Stomach (tissue), 4 donors: ENCODE data around the gene RPL22L1.

Experiments
- EP300 ChIP-seq: sonication (generic); formaldehyde crosslinking; IDR thresholded peaks from one replicate; pipeline ENCODE4 v1.6.1; 2017; ENCODE audit warnings: antibody characterized with exemption
- TF ChIP-seq, protein P1 (sequence below), 7 experiments: fragments of 450-650 bp in 4 of 7; fragments of 200-600 bp in 3 of 7; sonication (generic) in 3 of 7; IDR thresholded peaks; one replicate each; pipeline ENCODE4 v1.5.1; 2016 to 2019; ENCODE audit warnings: antibody characterized with exemption in 7 of 7, control low read depth in 2 of 7, mild to moderate bottlenecking in 1 of 7

- TF ChIP-seq EP300: no peak
- TF ChIP-seq, protein P1, sequence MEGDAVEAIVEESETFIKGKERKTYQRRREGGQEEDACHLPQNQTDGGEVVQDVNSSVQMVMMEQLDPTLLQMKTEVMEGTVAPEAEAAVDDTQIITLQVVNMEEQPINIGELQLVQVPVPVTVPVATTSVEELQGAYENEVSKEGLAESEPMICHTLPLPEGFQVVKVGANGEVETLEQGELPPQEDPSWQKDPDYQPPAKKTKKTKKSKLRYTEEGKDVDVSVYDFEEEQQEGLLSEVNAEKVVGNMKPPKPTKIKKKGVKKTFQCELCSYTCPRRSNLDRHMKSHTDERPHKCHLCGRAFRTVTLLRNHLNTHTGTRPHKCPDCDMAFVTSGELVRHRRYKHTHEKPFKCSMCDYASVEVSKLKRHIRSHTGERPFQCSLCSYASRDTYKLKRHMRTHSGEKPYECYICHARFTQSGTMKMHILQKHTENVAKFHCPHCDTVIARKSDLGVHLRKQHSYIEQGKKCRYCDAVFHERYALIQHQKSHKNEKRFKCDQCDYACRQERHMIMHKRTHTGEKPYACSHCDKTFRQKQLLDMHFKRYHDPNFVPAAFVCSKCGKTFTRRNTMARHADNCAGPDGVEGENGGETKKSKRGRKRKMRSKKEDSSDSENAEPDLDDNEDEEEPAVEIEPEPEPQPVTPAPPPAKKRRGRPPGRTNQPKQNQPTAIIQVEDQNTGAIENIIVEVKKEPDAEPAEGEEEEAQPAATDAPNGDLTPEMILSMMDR (IDR thresholded peaks at IDR 0.05): no peak
Measured at GRCh38 chr3:170903123-170903522, 33.1 kb upstream of the RPL22L1 start.
